Thyroid gland (tissue), 4 donors: ENCODE data around the gene EXD3. TPM values are rescaled to one million over a fixed set of nuclear protein-coding genes. Genes with fewer than 3 reads are reported as not detected.
"Not testable (repeated sequence)": the region's sequence is repeated elsewhere in the genome, so short reads cannot be mapped to it uniquely, and the experiment has no call there.

Experiments
- DNase-seq, 2 donors: peaks; one replicate each; pipeline ENCODE4 v3.0.0-alpha.2; 2019
- H3K27ac ChIP-seq, 3 donors: fragments of 200-600 bp; sonication (generic); 1 replicate in 2 of 3; 2 replicates in 1 of 3; pipeline ENCODE4 v1.5.1; 2016 to 2019; ENCODE audit warnings: mild to moderate bottlenecking in 1 of 3, moderate library complexity in 1 of 3
- H3K27me3 ChIP-seq: fragments of 200-600 bp; sonication (generic); one replicate; pipeline ENCODE4 v1.5.1; 2019
- H3K36me3 ChIP-seq, 2 donors: fragments of 200-600 bp; sonication (generic); one replicate each; pipeline ENCODE4 v1.5.1; 2016 to 2019
- H3K4me1 ChIP-seq, 2 donors: fragments of 200-600 bp; sonication (generic); one replicate each; pipeline ENCODE4 v1.5.1; 2017 to 2019
- H3K4me3 ChIP-seq, 3 donors: fragments of 200-600 bp; sonication (generic); replicated peaks in 1 of 3; 1 replicate in 2 of 3; 2 replicates in 1 of 3; pipeline ENCODE4 v1.5.1; 2016; ENCODE audit warnings: mild to moderate bottlenecking in 1 of 3
- H3K9me3 ChIP-seq: fragments of 200-600 bp; sonication (generic); one replicate; pipeline ENCODE4 v1.5.1; 2017
- CTCF ChIP-seq, 6 experiments: fragments of 200-600 bp in 3 of 6; fragments of 450-650 bp in 3 of 6; sonication (generic) in 3 of 6; IDR thresholded peaks; one replicate each; pipeline ENCODE4 v1.5.1; 2016 to 2019; ENCODE audit warnings: antibody characterized with exemption in 6 of 6, mild to moderate bottlenecking in 2 of 6, inconsistent platforms in 1 of 6, moderate library complexity in 1 of 6
- POLR2A ChIP-seq, 2 donors: fragments of 450-650 bp; IDR thresholded peaks; one replicate each; pipeline ENCODE4 v1.6.1; 2017; ENCODE audit warnings: antibody characterized with exemption in 2 of 2, mild to moderate bottlenecking in 2 of 2, moderate library complexity in 1 of 2
- WGBS, 2 donors: methylation state at CpG; one replicate each; pipeline ENCODE4 v1.1.5; 2017; 5-methylcytosine and 5-hydroxymethylcytosine counted together
- intact Hi-C: fragments of 100-400 bp; cut with DNase I; formaldehyde crosslinking; loops from one replicate; pipeline ENCODE4 v1.15.1; 2023
- total RNA-seq, 4 donors: library from RNA; depleted of rRNA; stranded (reverse); fragments of >200 nt; gene quantifications; one replicate each; pipeline ENCODE4 v1.2.3, GENCODE V29; 2016

The EXD3 gene
- total RNA-seq, 4 donors from 2014 or later, result 13.0 to 32.0 (median 26.6) TPM

GRCh38 chr9:137452006-137452760, 29.2 kb upstream of the EXD3 start:
- 93 to 96% methylated on average over 10 to 17 of the region's 17 CpGs for WGBS, 2 donors
- H3K9me3 ChIP-seq, result no peaks in the 10 kb centered on the region
- peaks cover 7 to 20% of the 10 kb centered on the region in 2 donors for H3K4me1 ChIP-seq
- intact Hi-C loops, result no loop called here
- no peak for DNase-seq
- H3K27me3 ChIP-seq, result no peaks in the 10 kb centered on the region
- TF ChIP-seq POLR2A (IDR thresholded peaks at IDR 0.05), result no peak
- TF ChIP-seq CTCF (IDR thresholded peaks at IDR 0.05), result no peak
- no peaks in the 10 kb centered on the region for H3K36me3 ChIP-seq
- H3K4me3 ChIP-seq, result no peak overlapping the region
- no peak overlapping the region for H3K27ac ChIP-seq

- 65 to 95% methylated on average over 6 to 7 of the region's 31 CpGs for WGBS, 2 donors
- not testable (repeated sequence) for H3K36me3 ChIP-seq
Observed at GRCh38 chr9:137451264-137452005, 28.5 kb upstream of the EXD3 start.

GRCh38 chr9:137450539-137451222, 27.7 kb upstream of the EXD3 start:
- H3K27ac ChIP-seq, H3K27me3 ChIP-seq, DNase-seq, intact Hi-C loops, H3K36me3 ChIP-seq, H3K4me3 ChIP-seq, H3K9me3 ChIP-seq: not testable (repeated sequence)
- peaks cover 7 to 17% of the 10 kb centered on the region in 2 donors for H3K4me1 ChIP-seq
- 82 to 92% methylated on average over 19 of the region's 24 CpGs for WGBS, 2 donors

More at GRCh38 chr9:137451264-137452005, 28.5 kb upstream of the EXD3 start:
- peaks cover 7 to 14% of the 10 kb centered on the region in 2 donors for H3K4me1 ChIP-seq
- H3K9me3 ChIP-seq, DNase-seq, H3K27me3 ChIP-seq, H3K4me3 ChIP-seq, intact Hi-C loops, H3K27ac ChIP-seq: not testable (repeated sequence)

- WGBS, 2 donors, result 89 to 92% methylated on average over 18 of the region's 18 CpGs
- H3K27ac ChIP-seq, result no peak overlapping the region
Observed at GRCh38 chr9:137449931-137450538, 27.1 kb upstream of the EXD3 start.

GRCh38 chr9:137449081-137449844, 26.3 kb upstream of the EXD3 start:
- Histone ChIP-seq H3K36me3 (no peaks in the 10 kb centered on the region), H3K9me3 (no peaks in the 10 kb centered on the region), H3K4me3 (no peak overlapping the region), H3K27ac (no peak overlapping the region), H3K27me3 (no peaks in the 10 kb centered on the region), H3K4me1 (peaks cover 2 to 15% of the 10 kb centered on the region in 2 donors)
- 87 to 90% methylated on average over 25 to 36 of the region's 36 CpGs for WGBS, 2 donors
- intact Hi-C loops, result no loop called here
- TF ChIP-seq CTCF (IDR thresholded peaks at IDR 0.05), result no peak
- TF ChIP-seq POLR2A (IDR thresholded peaks at IDR 0.05), result no peak
- no peak for DNase-seq

More at GRCh38 chr9:137449931-137450538, 27.1 kb upstream of the EXD3 start:
- intact Hi-C loops, result no loop called here
- H3K9me3 ChIP-seq, result no peaks in the 10 kb centered on the region
- no peak overlapping the region for H3K4me3 ChIP-seq
- H3K27me3 ChIP-seq, result no peaks in the 10 kb centered on the region
- no peak for TF ChIP-seq POLR2A (IDR thresholded peaks at IDR 0.05)
- TF ChIP-seq CTCF (IDR thresholded peaks at IDR 0.05), result no peak
- H3K4me1 ChIP-seq, result peaks cover 7 to 22% of the 10 kb centered on the region in 2 donors
- no peak for DNase-seq
- no peaks in the 10 kb centered on the region for H3K36me3 ChIP-seq
